Thyroid gland (tissue), 4 donors: ENCODE measurements around the gene OR2B6. TPM values are rescaled to one million over a fixed set of nuclear protein-coding genes. Genes with fewer than 3 reads are reported as not detected.

Experiments
- DNase-seq, 2 donors: peaks; one replicate each; pipeline ENCODE4 v3.0.0-alpha.2; 2019
- H3K27ac ChIP-seq, 3 donors: fragments of 200-600 bp; sonication (generic); 1 replicate in 2 of 3; 2 replicates in 1 of 3; pipeline ENCODE4 v1.5.1; 2016 to 2019; ENCODE audit warnings: mild to moderate bottlenecking in 1 of 3, moderate library complexity in 1 of 3
- H3K27me3 ChIP-seq: fragments of 200-600 bp; sonication (generic); one replicate; pipeline ENCODE4 v1.5.1; 2019
- H3K36me3 ChIP-seq, 2 donors: fragments of 200-600 bp; sonication (generic); one replicate each; pipeline ENCODE4 v1.5.1; 2016 to 2019
- H3K4me1 ChIP-seq, 2 donors: fragments of 200-600 bp; sonication (generic); one replicate each; pipeline ENCODE4 v1.5.1; 2017 to 2019
- H3K4me3 ChIP-seq, 3 donors: fragments of 200-600 bp; sonication (generic); replicated peaks in 1 of 3; 1 replicate in 2 of 3; 2 replicates in 1 of 3; pipeline ENCODE4 v1.5.1; 2016; ENCODE audit warnings: mild to moderate bottlenecking in 1 of 3
- H3K9me3 ChIP-seq: fragments of 200-600 bp; sonication (generic); one replicate; pipeline ENCODE4 v1.5.1; 2017
- POLR2A ChIP-seq, 2 donors: fragments of 450-650 bp; IDR thresholded peaks; one replicate each; pipeline ENCODE4 v1.6.1; 2017; ENCODE audit warnings: antibody characterized with exemption in 2 of 2, mild to moderate bottlenecking in 2 of 2, moderate library complexity in 1 of 2
- WGBS, 2 donors: methylation state at CpG; one replicate each; pipeline ENCODE4 v1.1.5; 2017; 5-methylcytosine and 5-hydroxymethylcytosine counted together
- intact Hi-C: fragments of 100-400 bp; cut with DNase I; formaldehyde crosslinking; loops from one replicate; pipeline ENCODE4 v1.15.1; 2023
- total RNA-seq, 4 donors: library from RNA; depleted of rRNA; stranded (reverse); fragments of >200 nt; gene quantifications; one replicate each; pipeline ENCODE4 v1.2.3, GENCODE V29; 2016
- TF ChIP-seq, protein P1 (sequence below), 6 experiments: fragments of 200-600 bp in 3 of 6; fragments of 450-650 bp in 3 of 6; sonication (generic) in 3 of 6; IDR thresholded peaks; one replicate each; pipeline ENCODE4 v1.5.1; 2016 to 2019; ENCODE audit warnings: antibody characterized with exemption in 6 of 6, mild to moderate bottlenecking in 2 of 6, inconsistent platforms in 1 of 6, moderate library complexity in 1 of 6

Gene OR2B6
- total RNA-seq, 4 donors from 2014 or later = not detected

DNA sequence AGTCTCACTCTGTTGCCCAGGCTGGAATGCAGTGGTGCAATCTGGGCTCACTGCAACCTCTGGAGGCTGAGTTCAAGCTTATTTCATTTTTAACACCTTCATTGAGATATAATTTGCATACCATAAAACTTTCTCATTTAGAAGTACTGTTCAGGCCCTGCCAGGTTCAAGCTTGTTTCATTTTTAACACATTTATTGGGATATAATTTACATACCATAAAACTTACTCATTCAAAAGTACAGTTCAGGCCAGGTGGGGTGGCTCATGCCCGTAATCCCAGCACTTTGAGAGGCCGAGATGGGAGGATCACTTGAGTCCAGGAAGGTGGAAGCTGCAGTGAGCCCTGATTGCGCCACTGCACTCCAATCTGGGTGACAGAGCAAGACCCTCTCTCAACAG lies 5.5 kb downstream of the OR2B6 start:
- intact Hi-C loops = no loop called here
- DNase-seq = no peak
- H3K4me3 ChIP-seq = no peak overlapping the region
- 79 to 93% methylated on average over 3 of the region's 3 CpGs for WGBS, 2 donors
- H3K27me3 ChIP-seq = no peaks in the 10 kb centered on the region
- H3K9me3 ChIP-seq = no peaks in the 10 kb centered on the region
- H3K4me1 ChIP-seq = no peaks in the 10 kb centered on the region
- TF ChIP-seq, protein P1, sequence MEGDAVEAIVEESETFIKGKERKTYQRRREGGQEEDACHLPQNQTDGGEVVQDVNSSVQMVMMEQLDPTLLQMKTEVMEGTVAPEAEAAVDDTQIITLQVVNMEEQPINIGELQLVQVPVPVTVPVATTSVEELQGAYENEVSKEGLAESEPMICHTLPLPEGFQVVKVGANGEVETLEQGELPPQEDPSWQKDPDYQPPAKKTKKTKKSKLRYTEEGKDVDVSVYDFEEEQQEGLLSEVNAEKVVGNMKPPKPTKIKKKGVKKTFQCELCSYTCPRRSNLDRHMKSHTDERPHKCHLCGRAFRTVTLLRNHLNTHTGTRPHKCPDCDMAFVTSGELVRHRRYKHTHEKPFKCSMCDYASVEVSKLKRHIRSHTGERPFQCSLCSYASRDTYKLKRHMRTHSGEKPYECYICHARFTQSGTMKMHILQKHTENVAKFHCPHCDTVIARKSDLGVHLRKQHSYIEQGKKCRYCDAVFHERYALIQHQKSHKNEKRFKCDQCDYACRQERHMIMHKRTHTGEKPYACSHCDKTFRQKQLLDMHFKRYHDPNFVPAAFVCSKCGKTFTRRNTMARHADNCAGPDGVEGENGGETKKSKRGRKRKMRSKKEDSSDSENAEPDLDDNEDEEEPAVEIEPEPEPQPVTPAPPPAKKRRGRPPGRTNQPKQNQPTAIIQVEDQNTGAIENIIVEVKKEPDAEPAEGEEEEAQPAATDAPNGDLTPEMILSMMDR (IDR thresholded peaks at IDR 0.05) = no peak
- TF ChIP-seq POLR2A (IDR thresholded peaks at IDR 0.05) = no peak
- H3K27ac ChIP-seq = no peak overlapping the region
- H3K36me3 ChIP-seq = no peaks in the 10 kb centered on the region

DNA sequence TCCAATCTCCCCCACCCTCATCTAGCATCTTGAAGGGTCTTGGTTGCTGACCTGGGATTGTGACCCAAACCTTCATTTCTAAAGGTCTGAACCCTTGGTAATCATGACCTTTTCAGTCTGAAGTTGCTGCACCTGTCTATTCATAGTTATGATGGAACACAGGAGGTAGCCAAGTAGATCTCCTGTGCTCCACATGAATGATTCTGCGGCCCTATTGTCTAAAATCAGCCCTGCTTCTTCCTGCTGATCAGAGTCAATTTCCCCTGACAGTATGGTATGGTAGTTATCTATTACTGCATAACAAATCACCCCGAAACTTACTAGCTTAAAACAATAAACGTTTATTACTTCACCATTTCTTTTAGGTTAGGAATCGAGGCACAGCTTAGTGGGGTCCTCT lies 9.0 kb downstream of the OR2B6 start:
- Histone ChIP-seq H3K27me3 (no peaks in the 10 kb centered on the region), H3K9me3 (no peaks in the 10 kb centered on the region), H3K4me1 (no peaks in the 10 kb centered on the region), H3K4me3 (no peak overlapping the region), H3K36me3 (no peaks in the 10 kb centered on the region), H3K27ac (no peak overlapping the region)
- no peak for DNase-seq
- TF ChIP-seq POLR2A (IDR thresholded peaks at IDR 0.05) = no peak
- TF ChIP-seq, protein P1 (IDR thresholded peaks at IDR 0.05) = no peak
- 87 to 96% methylated on average over 4 of the region's 4 CpGs for WGBS, 2 donors
- intact Hi-C loops = no loop called here

DNA sequence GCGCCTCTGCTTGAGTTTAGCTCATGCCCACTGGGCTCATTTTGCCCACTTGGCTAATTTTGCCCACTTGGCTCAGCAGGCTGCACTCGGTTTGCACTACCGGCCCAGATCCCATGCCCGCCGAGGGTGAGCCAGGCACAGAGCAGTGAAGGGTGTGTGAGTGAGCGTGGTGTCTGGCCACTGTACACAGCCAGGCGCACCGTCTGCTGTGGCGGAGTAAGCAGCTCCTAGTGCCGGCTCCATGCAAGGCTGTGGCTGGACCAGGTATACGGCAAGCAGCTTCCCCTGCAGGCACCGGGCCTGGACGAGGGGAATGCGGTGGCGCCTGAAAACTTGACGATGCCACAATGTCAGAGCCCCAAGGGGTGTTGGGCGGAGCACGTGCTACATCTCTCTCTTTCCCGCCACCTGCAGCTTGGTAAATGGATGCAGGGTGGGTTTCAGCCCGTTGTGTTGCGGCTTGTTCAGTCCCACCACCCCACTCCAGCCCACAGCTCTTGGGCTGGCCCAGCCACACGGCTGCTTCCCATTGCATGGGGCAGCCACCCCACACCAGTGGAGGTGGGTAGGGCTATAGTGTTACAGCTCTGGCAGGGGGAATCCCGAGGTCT lies 9.9 kb downstream of the OR2B6 start:
- DNase-seq = no peak
- WGBS, 2 donors = 92 to 94% methylated on average over 19 to 23 of the region's 23 CpGs
- TF ChIP-seq, protein P1 (IDR thresholded peaks at IDR 0.05) = no peak
- TF ChIP-seq POLR2A (IDR thresholded peaks at IDR 0.05) = no peak
- Histone ChIP-seq H3K27ac (no peak overlapping the region), H3K4me3 (no peak overlapping the region), H3K27me3 (no peaks in the 10 kb centered on the region), H3K36me3 (no peaks in the 10 kb centered on the region), H3K4me1 (no peaks in the 10 kb centered on the region), H3K9me3 (no peaks in the 10 kb centered on the region)
- intact Hi-C loops = no loop called here

DNA sequence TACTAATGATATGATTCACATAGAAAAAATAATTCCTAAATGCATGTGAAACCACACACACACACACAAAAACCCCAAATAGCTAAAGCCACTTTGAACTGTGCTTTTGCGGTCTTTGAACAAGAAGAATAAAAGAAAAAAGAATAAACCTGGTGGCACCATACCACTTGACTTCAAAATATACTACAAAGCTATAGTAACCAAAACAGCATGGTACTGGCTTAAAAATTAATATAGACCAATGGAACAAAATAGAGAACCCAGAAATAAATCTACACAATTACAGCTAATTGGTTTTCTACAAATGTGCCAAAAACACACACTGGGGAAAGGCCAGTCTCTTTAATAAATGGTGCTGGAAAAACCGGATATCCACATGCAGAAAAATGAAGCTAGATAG lies 13.4 kb downstream of the OR2B6 start:
- intact Hi-C loops = no loop called here
- Histone ChIP-seq H3K4me1 (no peaks in the 10 kb centered on the region), H3K4me3 (no peak overlapping the region), H3K36me3 (no peaks in the 10 kb centered on the region), H3K27me3 (no peaks in the 10 kb centered on the region), H3K9me3 (no peaks in the 10 kb centered on the region), H3K27ac (no peak overlapping the region)
- no peak for DNase-seq
- 90 to 93% methylated on average over 2 of the region's 2 CpGs for WGBS, 2 donors
- TF ChIP-seq, protein P1 (IDR thresholded peaks at IDR 0.05) = no peak
- TF ChIP-seq POLR2A (IDR thresholded peaks at IDR 0.05) = no peak

DNA sequence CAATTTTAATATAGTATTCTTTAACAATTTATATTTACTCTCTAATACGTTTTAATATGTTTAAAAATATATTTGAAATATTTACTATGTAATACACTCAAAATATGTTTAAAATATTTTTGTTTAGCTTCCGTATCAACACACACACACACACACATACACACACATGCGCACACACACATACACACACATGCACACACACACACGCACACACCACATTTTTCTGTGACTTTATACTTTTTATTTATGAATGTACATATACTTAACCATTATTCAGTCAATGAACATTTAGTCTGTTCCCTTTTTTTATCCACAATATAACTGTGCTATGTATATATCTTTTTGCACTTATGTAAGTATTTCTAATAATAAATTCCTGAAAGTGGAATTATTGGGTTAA lies 15.7 kb downstream of the OR2B6 start:
- TF ChIP-seq, protein P1 (IDR thresholded peaks at IDR 0.05) = no peak
- TF ChIP-seq POLR2A (IDR thresholded peaks at IDR 0.05) = no peak
- H3K9me3 ChIP-seq = no peaks in the 10 kb centered on the region
- no peaks in the 10 kb centered on the region for H3K4me1 ChIP-seq
- H3K4me3 ChIP-seq = no peak overlapping the region
- no peaks in the 10 kb centered on the region for H3K27me3 ChIP-seq
- no peak overlapping the region for H3K27ac ChIP-seq
- H3K36me3 ChIP-seq = no peaks in the 10 kb centered on the region
- 87 to 88% methylated on average over 4 of the region's 4 CpGs for WGBS, 2 donors
- intact Hi-C loops = no loop called here
- DNase-seq = no peak
